Measurements from ENCODE around the gene ARL3. TPM values are rescaled to one million over a fixed set of nuclear protein-coding genes. Genes with fewer than 3 reads are reported as not detected.

ARL3 gene
- total RNA-seq, 4 donors from 2014 or later = 7.1 to 9.8 (median 9.1) TPM

- Histone ChIP-seq H3K27ac (peak overlapping the region in 1 of 4 donors; percentile 42), H3K36me3 (peaks cover 0 to 52% of the 10 kb centered on the region in 2 donors), H3K9me3 (no peaks in the 10 kb centered on the region), H3K27me3 (no peaks in the 10 kb centered on the region), H3K4me1 (peaks cover 0 to 12% (median 4%) of the 10 kb centered on the region in 3 donors), H3K4me3 (no peak overlapping the region)
- peak; percentile 94 for ATAC-seq
- 33 to 60% methylated on average over 6 to 15 of the region's 30 CpGs for WGBS, 2 donors (ENCODE audit: low coverage in 1 of 2)
- TF ChIP-seq POLR2A (IDR thresholded peaks at IDR 0.05) (no peak), POLR2AphosphoS5 (IDR thresholded peaks at IDR 0.05) (no peak), EP300 (IDR thresholded peaks at IDR 0.05) (no peak)
- TF ChIP-seq, protein P1, sequence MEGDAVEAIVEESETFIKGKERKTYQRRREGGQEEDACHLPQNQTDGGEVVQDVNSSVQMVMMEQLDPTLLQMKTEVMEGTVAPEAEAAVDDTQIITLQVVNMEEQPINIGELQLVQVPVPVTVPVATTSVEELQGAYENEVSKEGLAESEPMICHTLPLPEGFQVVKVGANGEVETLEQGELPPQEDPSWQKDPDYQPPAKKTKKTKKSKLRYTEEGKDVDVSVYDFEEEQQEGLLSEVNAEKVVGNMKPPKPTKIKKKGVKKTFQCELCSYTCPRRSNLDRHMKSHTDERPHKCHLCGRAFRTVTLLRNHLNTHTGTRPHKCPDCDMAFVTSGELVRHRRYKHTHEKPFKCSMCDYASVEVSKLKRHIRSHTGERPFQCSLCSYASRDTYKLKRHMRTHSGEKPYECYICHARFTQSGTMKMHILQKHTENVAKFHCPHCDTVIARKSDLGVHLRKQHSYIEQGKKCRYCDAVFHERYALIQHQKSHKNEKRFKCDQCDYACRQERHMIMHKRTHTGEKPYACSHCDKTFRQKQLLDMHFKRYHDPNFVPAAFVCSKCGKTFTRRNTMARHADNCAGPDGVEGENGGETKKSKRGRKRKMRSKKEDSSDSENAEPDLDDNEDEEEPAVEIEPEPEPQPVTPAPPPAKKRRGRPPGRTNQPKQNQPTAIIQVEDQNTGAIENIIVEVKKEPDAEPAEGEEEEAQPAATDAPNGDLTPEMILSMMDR (IDR thresholded peaks at IDR 0.05) = peak in 3 of 4 experiments; percentile 95 to 97 (median 96)
Measured at GRCh38 chr10:102729029-102730026, 15.1 kb upstream of the ARL3 start.

- peaks cover 0 to 12% (median 4%) of the 10 kb centered on the region in 3 donors for H3K4me1 ChIP-seq
- no peak overlapping the region for H3K27ac ChIP-seq
- no peak for ATAC-seq
- WGBS, 2 donors (ENCODE audit: low coverage in 1 of 2) = 63 to 65% methylated on average over 2 to 10 of the region's 13 CpGs
- no peaks in the 10 kb centered on the region for H3K27me3 ChIP-seq
- no peak overlapping the region for H3K4me3 ChIP-seq
- TF ChIP-seq POLR2AphosphoS5 (IDR thresholded peaks at IDR 0.05) (no peak), EP300 (IDR thresholded peaks at IDR 0.05) (no peak), POLR2A (IDR thresholded peaks at IDR 0.05) (no peak)
- TF ChIP-seq, protein P1 (IDR thresholded peaks at IDR 0.05) = no peak
- no peaks in the 10 kb centered on the region for H3K9me3 ChIP-seq
- H3K36me3 ChIP-seq = peaks cover 0 to 31% of the 10 kb centered on the region in 2 donors
Measured at GRCh38 chr10:102727037-102727818, 13.0 kb upstream of the ARL3 start.

GRCh38 chr10:102726274-102726673 is 12.1 kb upstream of the ARL3 start:
- TF ChIP-seq POLR2AphosphoS5 (IDR thresholded peaks at IDR 0.05) (no peak), EP300 (IDR thresholded peaks at IDR 0.05) (no peak)

GRCh38 chr10:102723989-102724388 is 9.8 kb upstream of the ARL3 start:
- no peak overlapping the region for H3K4me3 ChIP-seq
- peaks cover 0 to 2% (median 0%) of the 10 kb centered on the region in 3 donors for H3K4me1 ChIP-seq
- peaks cover 0 to 24% of the 10 kb centered on the region in 2 donors for H3K36me3 ChIP-seq
- TF ChIP-seq POLR2A (IDR thresholded peaks at IDR 0.05) (no peak), POLR2AphosphoS5 (IDR thresholded peaks at IDR 0.05) (no peak), EP300 (IDR thresholded peaks at IDR 0.05) (no peak)
- TF ChIP-seq, protein P1 (IDR thresholded peaks at IDR 0.05) = no peak
- H3K27ac ChIP-seq = no peak overlapping the region
- no peaks in the 10 kb centered on the region for H3K27me3 ChIP-seq
- 97 to 98% methylated on average over 4 of the region's 4 CpGs for WGBS, 2 donors (ENCODE audit: low coverage in 1 of 2)
- ATAC-seq = no peak
- H3K9me3 ChIP-seq = no peaks in the 10 kb centered on the region

More at GRCh38 chr10:102726274-102726673, 12.1 kb upstream of the ARL3 start:
- Histone ChIP-seq H3K27me3 (no peaks in the 10 kb centered on the region), H3K4me3 (no peak overlapping the region), H3K36me3 (peaks cover 0 to 25% of the 10 kb centered on the region in 2 donors), H3K4me1 (peaks cover 0 to 12% (median 4%) of the 10 kb centered on the region in 3 donors), H3K27ac (no peak overlapping the region), H3K9me3 (no peaks in the 10 kb centered on the region)
- ATAC-seq = peak; percentile 32
- WGBS, 2 donors (ENCODE audit: low coverage in 1 of 2) = no CpG with 5 or more reads among the region's 3 CpGs

GRCh38 chr10:102721954-102722353 is 7.8 kb upstream of the ARL3 start:
- peaks cover 0 to 12% (median 0%) of the 10 kb centered on the region in 3 donors for H3K4me1 ChIP-seq
- H3K27me3 ChIP-seq = no peaks in the 10 kb centered on the region
- no peak for ATAC-seq
- H3K36me3 ChIP-seq = peaks cover 0 to 4% of the 10 kb centered on the region in 2 donors
- no peak overlapping the region for H3K4me3 ChIP-seq
- 76 to 92% methylated on average over 4 of the region's 4 CpGs for WGBS, 2 donors (ENCODE audit: low coverage in 1 of 2)
- H3K9me3 ChIP-seq = no peaks in the 10 kb centered on the region
- TF ChIP-seq EP300 (IDR thresholded peaks at IDR 0.05) (no peak), POLR2AphosphoS5 (IDR thresholded peaks at IDR 0.05) (no peak), POLR2A (IDR thresholded peaks at IDR 0.05) (no peak)
- TF ChIP-seq, protein P1 (IDR thresholded peaks at IDR 0.05) = no peak
- no peak overlapping the region for H3K27ac ChIP-seq

All from gastroesophageal sphincter (tissue), 4 donors.